Esophagus muscularis mucosa (tissue), 4 donors: Measurements from ENCODE around the gene MSH4. TPM values are rescaled to one million over a fixed set of nuclear protein-coding genes. Genes with fewer than 3 reads are reported as not detected.
"Not testable (repeated sequence)": the region's sequence is repeated elsewhere in the genome, so short reads cannot be mapped to it uniquely, and the experiment has no call there.

Source experiments
- DNase-seq: peaks from one replicate; pipeline ENCODE4 v3.0.0-alpha.2; 2017; ENCODE audit errors: extremely low spot score
- H3K27ac ChIP-seq, 4 donors: fragments of 200-600 bp; sonication (generic); replicated peaks in 1 of 4; 1 replicate in 3 of 4; 2 replicates in 1 of 4; pipeline ENCODE4 v1.5.1; 2016 to 2019; ENCODE audit warnings: mild to moderate bottlenecking in 1 of 4
- H3K27me3 ChIP-seq, 4 donors: fragments of 200-600 bp; sonication (generic); one replicate each; pipeline versions ENCODE4 v1.5.1 to v1.6.0; 2016 to 2019
- H3K36me3 ChIP-seq, 4 donors: fragments of 200-600 bp; sonication (generic); one replicate each; pipeline ENCODE4 v1.5.1; 2016 to 2019
- H3K4me1 ChIP-seq, 4 donors: fragments of 200-600 bp; sonication (generic); one replicate each; pipeline ENCODE4 v1.5.1; 2016 to 2019
- H3K4me3 ChIP-seq, 4 donors: fragments of 200-600 bp; sonication (generic); 1 replicate in 2 of 4; 2 replicates in 2 of 4; pipeline ENCODE4 v1.5.1; 2016 to 2019; ENCODE audit warnings: mild to moderate bottlenecking in 4 of 4, moderate library complexity in 1 of 4
- H3K9me3 ChIP-seq, 4 donors: fragments of 200-600 bp; sonication (generic); 1 replicate in 3 of 4; 2 replicates in 1 of 4; pipeline ENCODE4 v1.5.1; 2016 to 2019
- CTCF ChIP-seq, 3 experiments: fragments of 200-600 bp in 2 of 3; fragments of 450-650 bp in 1 of 3; sonication (generic) in 2 of 3; IDR thresholded peaks; one replicate each; pipeline ENCODE4 v1.5.1; 2017 to 2019; ENCODE audit warnings: antibody characterized with exemption in 3 of 3, mild to moderate bottlenecking in 2 of 3, moderate library complexity in 1 of 3
- EP300 ChIP-seq: sonication (generic); formaldehyde crosslinking; IDR thresholded peaks from one replicate; pipeline ENCODE4 v1.6.1; 2017; ENCODE audit warnings: antibody characterized with exemption
- POLR2A ChIP-seq: fragments of 450-650 bp; IDR thresholded peaks from one replicate; pipeline ENCODE4 v1.6.1; 2017; ENCODE audit warnings: antibody characterized with exemption, moderate library complexity, mild to moderate bottlenecking, low read depth
- POLR2AphosphoS5 ChIP-seq, 2 donors: sonication (generic); formaldehyde crosslinking; IDR thresholded peaks; one replicate each; pipeline ENCODE4 v1.6.1; 2017; ENCODE audit warnings: antibody characterized with exemption in 2 of 2
- WGBS: methylation state at CpG from one replicate; pipeline ENCODE4 v1.1.5; 2018; 5-methylcytosine and 5-hydroxymethylcytosine counted together
- intact Hi-C: fragments of 100-400 bp; cut with DNase I; formaldehyde crosslinking; loops from one replicate; pipeline ENCODE4 v1.15.1; 2023
- total RNA-seq, 4 donors: library from RNA; depleted of rRNA; stranded (reverse); fragments of >200 nt; gene quantifications; one replicate each; pipeline versions ENCODE4 v1.1.0 to v1.2.1, GENCODE V29; 2016

MSH4 gene
- under 1 TPM; 0.13 to 0.83 (median 0.28) TPM for total RNA-seq

GRCh38 chr1:75796376-75797272 is at the start of gene MSH4:
TSS of gene MSH4 (plus strand) at chr1:75796882. CDS start at chr1:75796986, 104 bp downstream.
- Histone ChIP-seq H3K36me3 (peaks cover 27 to 80% (median 61%) of the 10 kb centered on the region in 4 donors), H3K27ac (no peak within 1 kb of the TSS), H3K27me3 (no peaks in the 10 kb centered on the region), H3K4me1 (peaks cover 0 to 10% (median 0%) of the 10 kb centered on the region in 4 donors), H3K9me3 (no peaks in the 10 kb centered on the region), H3K4me3 (peak within 1 kb of the TSS in 1 of 4 donors; percentile 19)
- TF ChIP-seq CTCF (IDR thresholded peaks at IDR 0.05) = no peak
- no peak for TF ChIP-seq EP300
- TF ChIP-seq POLR2AphosphoS5 (IDR thresholded peaks at IDR 0.05) = peak in 1 of 2 donors; percentile 19
- no peak for DNase-seq
- intact Hi-C loops = no loop called here
- WGBS = 92% methylated on average over 33 of the region's 34 CpGs

GRCh38 chr1:75757210-75757609 is 39.5 kb upstream of the MSH4 start:
- DNase-seq, H3K27ac ChIP-seq, H3K9me3 ChIP-seq, H3K4me1 ChIP-seq, intact Hi-C loops, H3K27me3 ChIP-seq, H3K4me3 ChIP-seq: not testable (repeated sequence)
- H3K36me3 ChIP-seq = peaks cover 25 to 47% (median 35%) of the 10 kb centered on the region in 4 donors

- peaks cover 17 to 38% (median 31%) of the 10 kb centered on the region in 4 donors for H3K36me3 ChIP-seq
- DNase-seq, H3K9me3 ChIP-seq, H3K27me3 ChIP-seq, H3K4me1 ChIP-seq, intact Hi-C loops, H3K4me3 ChIP-seq, H3K27ac ChIP-seq: not testable (repeated sequence)
- 94% methylated on average over 4 of the region's 4 CpGs for WGBS
Measured at GRCh38 chr1:75758543-75758942, 38.1 kb upstream of the MSH4 start.

- intact Hi-C loops = no loop called here
- no peak for DNase-seq
- Histone ChIP-seq H3K4me1 (peaks cover 0 to 4% (median 0%) of the 10 kb centered on the region in 4 donors), H3K27me3 (no peaks in the 10 kb centered on the region), H3K27ac (no peak overlapping the region), H3K36me3 (peaks cover 0 to 16% (median 11%) of the 10 kb centered on the region in 4 donors), H3K4me3 (no peak overlapping the region), H3K9me3 (no peaks in the 10 kb centered on the region)
- 81% methylated on average over 1 of the region's 1 CpG for WGBS
- TF ChIP-seq POLR2AphosphoS5 (IDR thresholded peaks at IDR 0.05) (no peak), EP300 (no peak), CTCF (IDR thresholded peaks at IDR 0.05) (no peak), POLR2A (no peak)
Measured at GRCh38 chr1:75764057-75764655, 32.5 kb upstream of the MSH4 start.

GRCh38 chr1:75765697-75766355 is 30.9 kb upstream of the MSH4 start:
- intact Hi-C loops = no loop called here

More at GRCh38 chr1:75765697-75766355, 30.9 kb upstream of the MSH4 start:
- TF ChIP-seq EP300 = no peak
- TF ChIP-seq POLR2AphosphoS5 (IDR thresholded peaks at IDR 0.05) = no peak
- TF ChIP-seq POLR2A = no peak
- no peak for TF ChIP-seq CTCF (IDR thresholded peaks at IDR 0.05)
- Histone ChIP-seq H3K27ac (no peak overlapping the region), H3K9me3 (no peaks in the 10 kb centered on the region), H3K36me3 (peaks cover 0 to 16% (median 11%) of the 10 kb centered on the region in 4 donors), H3K4me1 (peaks cover 0 to 4% (median 0%) of the 10 kb centered on the region in 4 donors), H3K4me3 (no peak overlapping the region), H3K27me3 (no peaks in the 10 kb centered on the region)
- no peak for DNase-seq
- WGBS = 56% methylated on average over 1 of the region's 1 CpG
